Measurements from ENCODE around the gene GPT2. TPM values are rescaled to one million over a fixed set of nuclear protein-coding genes. Genes with fewer than 3 reads are reported as not detected.

The GPT2 gene
- total RNA-seq, 3 donors from 2014 or later (not counting 1 experiment from before 2014, with no cell fraction given), result 0.64 to 1.3 (median 1.2) TPM

DNA sequence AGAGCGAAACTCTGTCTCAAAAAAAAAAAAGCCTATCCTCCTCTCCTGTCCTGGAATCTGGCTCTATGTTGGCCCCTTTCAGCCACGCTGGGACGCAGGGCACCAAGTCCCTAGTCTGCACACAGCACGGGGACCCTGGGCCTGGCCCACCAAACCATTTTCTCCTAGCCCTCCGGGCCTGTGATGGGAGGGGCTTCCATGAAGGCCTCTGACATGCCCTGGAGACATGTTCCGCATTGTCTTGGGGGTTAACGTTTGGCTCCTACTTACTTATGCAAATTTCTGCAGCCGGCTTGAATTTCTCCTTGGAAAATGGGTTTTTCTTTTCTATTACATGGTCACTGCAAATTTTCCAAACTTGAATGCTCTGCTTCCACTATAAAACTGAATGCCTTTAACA, 12.6 kb upstream of the GPT2 start:
- no peaks in the 10 kb centered on the region for H3K36me3 Mint-ChIP-seq
- intact Hi-C loops (cut with micrococcal nuclease), result no loop called here

DNA sequence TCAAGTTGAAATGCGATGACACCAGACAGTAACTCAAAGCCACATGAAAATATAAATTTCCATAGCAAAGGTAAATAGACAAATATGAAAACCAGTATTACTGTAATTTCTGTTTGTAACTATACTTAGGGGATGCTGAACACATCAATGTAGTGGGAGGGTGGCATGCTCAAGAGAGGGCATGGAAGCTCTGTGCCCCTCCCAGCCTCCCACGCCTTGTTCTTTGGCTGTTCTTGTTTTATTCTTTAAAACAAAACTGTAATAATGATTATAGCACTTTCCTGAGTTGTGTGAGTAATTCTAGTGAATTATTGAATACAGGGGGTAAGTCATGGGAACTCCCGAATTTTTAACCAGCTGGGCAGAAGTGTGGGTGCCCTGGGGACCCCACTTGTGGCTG, 11.0 kb upstream of the GPT2 start:
- Mint-ChIP-seq H3K4me1 (no peaks in the 10 kb centered on the region), H3K4me3 (no peak overlapping the region), H3K27ac (no peak overlapping the region), H3K27me3 (ENCODE audit: low read depth in 2 of 2) (no peaks in the 10 kb centered on the region), H3K9me3 (no peaks in the 10 kb centered on the region), H3K36me3 (no peaks in the 10 kb centered on the region)
- ATAC-seq, result no peak
- Histone ChIP-seq H3K4me3 (ENCODE audit: low read length) (no peak overlapping the region), H3K27ac (ENCODE audit: low read length) (no peak overlapping the region), H3K36me3 (ENCODE audit: control insufficient read depth, insufficient read depth, low read length) (no peaks in the 10 kb centered on the region), H3K27me3 (ENCODE audit: control insufficient read depth, insufficient read depth, low read length) (no peaks in the 10 kb centered on the region), H3K9me3 (ENCODE audit: control insufficient read depth, insufficient read depth, low read length) (no peaks in the 10 kb centered on the region), H3K4me1 (ENCODE audit: control insufficient read depth, insufficient read depth, low read length) (no peaks in the 10 kb centered on the region)
- intact Hi-C loops (cut with micrococcal nuclease), result no loop called here
- DNase-seq, result no peak
- 68% methylated on average over 1 of the region's 3 CpGs for WGBS (ENCODE audit: insufficient coverage)
- TF ChIP-seq, protein P1, sequence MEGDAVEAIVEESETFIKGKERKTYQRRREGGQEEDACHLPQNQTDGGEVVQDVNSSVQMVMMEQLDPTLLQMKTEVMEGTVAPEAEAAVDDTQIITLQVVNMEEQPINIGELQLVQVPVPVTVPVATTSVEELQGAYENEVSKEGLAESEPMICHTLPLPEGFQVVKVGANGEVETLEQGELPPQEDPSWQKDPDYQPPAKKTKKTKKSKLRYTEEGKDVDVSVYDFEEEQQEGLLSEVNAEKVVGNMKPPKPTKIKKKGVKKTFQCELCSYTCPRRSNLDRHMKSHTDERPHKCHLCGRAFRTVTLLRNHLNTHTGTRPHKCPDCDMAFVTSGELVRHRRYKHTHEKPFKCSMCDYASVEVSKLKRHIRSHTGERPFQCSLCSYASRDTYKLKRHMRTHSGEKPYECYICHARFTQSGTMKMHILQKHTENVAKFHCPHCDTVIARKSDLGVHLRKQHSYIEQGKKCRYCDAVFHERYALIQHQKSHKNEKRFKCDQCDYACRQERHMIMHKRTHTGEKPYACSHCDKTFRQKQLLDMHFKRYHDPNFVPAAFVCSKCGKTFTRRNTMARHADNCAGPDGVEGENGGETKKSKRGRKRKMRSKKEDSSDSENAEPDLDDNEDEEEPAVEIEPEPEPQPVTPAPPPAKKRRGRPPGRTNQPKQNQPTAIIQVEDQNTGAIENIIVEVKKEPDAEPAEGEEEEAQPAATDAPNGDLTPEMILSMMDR (IDR thresholded peaks at IDR 0.05), result no peak

More for the DNA sequence above, 12.6 kb upstream of the GPT2 start:
- DNase-seq (no peak), ATAC-seq (no peak)
- H3K27me3 Mint-ChIP-seq (ENCODE audit: low read depth in 2 of 2), result peaks cover 0 to 4% of the 10 kb centered on the region in 2 donors
- Histone ChIP-seq H3K27ac (ENCODE audit: low read length) (no peak overlapping the region), H3K4me3 (ENCODE audit: low read length) (no peak overlapping the region), H3K27me3 (ENCODE audit: control insufficient read depth, insufficient read depth, low read length) (no peaks in the 10 kb centered on the region), H3K36me3 (ENCODE audit: control insufficient read depth, insufficient read depth, low read length) (no peaks in the 10 kb centered on the region), H3K9me3 (ENCODE audit: control insufficient read depth, insufficient read depth, low read length) (no peaks in the 10 kb centered on the region), H3K4me1 (ENCODE audit: control insufficient read depth, insufficient read depth, low read length) (no peaks in the 10 kb centered on the region)
- 88% methylated on average over 8 of the region's 8 CpGs for WGBS (ENCODE audit: insufficient coverage)
- no peak overlapping the region for H3K27ac Mint-ChIP-seq
- H3K9me3 Mint-ChIP-seq, result no peaks in the 10 kb centered on the region
- no peak overlapping the region for H3K4me3 Mint-ChIP-seq
- TF ChIP-seq, protein P1 (IDR thresholded peaks at IDR 0.05), result no peak
- H3K4me1 Mint-ChIP-seq, result no peaks in the 10 kb centered on the region

DNA sequence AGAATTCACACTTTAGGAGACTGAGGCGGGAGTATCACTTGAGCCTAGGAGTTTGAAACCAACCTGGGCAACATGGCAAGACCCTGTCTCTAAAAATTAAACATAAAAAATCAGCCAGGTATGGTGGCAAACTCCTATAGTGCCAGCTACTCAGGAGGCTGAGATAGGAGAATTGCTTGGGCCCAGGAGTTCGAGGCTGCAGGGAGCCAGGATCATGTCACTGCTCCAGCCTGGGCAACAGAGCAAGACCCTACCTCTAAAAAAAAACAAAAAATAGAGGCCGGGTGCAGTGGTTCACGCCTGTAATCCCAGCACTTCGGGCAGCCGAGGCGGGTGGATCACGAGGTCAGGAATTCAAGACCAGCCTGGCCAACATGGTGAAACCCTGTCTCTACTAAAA, 8.9 kb upstream of the GPT2 start:
- 96% methylated on average over 8 of the region's 8 CpGs for WGBS (ENCODE audit: insufficient coverage)

More for the DNA sequence above, 8.9 kb upstream of the GPT2 start:
- no peak for ATAC-seq
- Mint-ChIP-seq H3K27me3 (ENCODE audit: low read depth in 2 of 2) (peaks cover 0 to under 1% of the 10 kb centered on the region in 2 donors), H3K9me3 (no peaks in the 10 kb centered on the region), H3K36me3 (no peaks in the 10 kb centered on the region), H3K27ac (no peak overlapping the region), H3K4me3 (no peak overlapping the region), H3K4me1 (no peaks in the 10 kb centered on the region)
- Histone ChIP-seq H3K9me3 (ENCODE audit: control insufficient read depth, insufficient read depth, low read length) (no peaks in the 10 kb centered on the region), H3K27ac (ENCODE audit: low read length) (no peak overlapping the region), H3K36me3 (ENCODE audit: control insufficient read depth, insufficient read depth, low read length) (no peaks in the 10 kb centered on the region), H3K4me1 (ENCODE audit: control insufficient read depth, insufficient read depth, low read length) (no peaks in the 10 kb centered on the region), H3K27me3 (ENCODE audit: control insufficient read depth, insufficient read depth, low read length) (no peaks in the 10 kb centered on the region), H3K4me3 (ENCODE audit: low read length) (no peak overlapping the region)
- no peak for DNase-seq
- intact Hi-C loops (cut with micrococcal nuclease), result no loop called here
- TF ChIP-seq, protein P1 (IDR thresholded peaks at IDR 0.05), result no peak

All from natural killer cell (primary cell).